A673 (cell line): ENCODE measurements around the gene SCIMP.

Experiments
- EZH2 ChIP-seq: fragments of 200-600 bp; sonication (generic); IDR thresholded peaks from 2 replicates; pipeline ENCODE4 v1.6.1; 2017; ENCODE audit warnings: borderline replicate concordance, low read depth, mild to moderate bottlenecking, mixed read lengths, antibody characterized with exemption, low read length; ENCODE audit not compliant: poor library complexity, severe bottlenecking
- TF ChIP-seq, protein P1 (sequence below): fragments of 300-800, 200-600 bp; sonication (generic); conservative IDR thresholded peaks from 2 replicates; pipeline ENCODE4 v1.5.1; 2017; ENCODE audit warnings: low read depth, mild to moderate bottlenecking, antibody characterized with exemption, low read length, moderate library complexity, mixed read lengths

GRCh38 chr17:5282642-5283217, 48.1 kb upstream of the SCIMP start:
- TF ChIP-seq, protein P1, sequence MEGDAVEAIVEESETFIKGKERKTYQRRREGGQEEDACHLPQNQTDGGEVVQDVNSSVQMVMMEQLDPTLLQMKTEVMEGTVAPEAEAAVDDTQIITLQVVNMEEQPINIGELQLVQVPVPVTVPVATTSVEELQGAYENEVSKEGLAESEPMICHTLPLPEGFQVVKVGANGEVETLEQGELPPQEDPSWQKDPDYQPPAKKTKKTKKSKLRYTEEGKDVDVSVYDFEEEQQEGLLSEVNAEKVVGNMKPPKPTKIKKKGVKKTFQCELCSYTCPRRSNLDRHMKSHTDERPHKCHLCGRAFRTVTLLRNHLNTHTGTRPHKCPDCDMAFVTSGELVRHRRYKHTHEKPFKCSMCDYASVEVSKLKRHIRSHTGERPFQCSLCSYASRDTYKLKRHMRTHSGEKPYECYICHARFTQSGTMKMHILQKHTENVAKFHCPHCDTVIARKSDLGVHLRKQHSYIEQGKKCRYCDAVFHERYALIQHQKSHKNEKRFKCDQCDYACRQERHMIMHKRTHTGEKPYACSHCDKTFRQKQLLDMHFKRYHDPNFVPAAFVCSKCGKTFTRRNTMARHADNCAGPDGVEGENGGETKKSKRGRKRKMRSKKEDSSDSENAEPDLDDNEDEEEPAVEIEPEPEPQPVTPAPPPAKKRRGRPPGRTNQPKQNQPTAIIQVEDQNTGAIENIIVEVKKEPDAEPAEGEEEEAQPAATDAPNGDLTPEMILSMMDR, result no peak
- no peak for TF ChIP-seq EZH2
